Stomach (tissue), 9 donors: ENCODE data around the gene TSFM. TPM values are rescaled to one million over a fixed set of nuclear protein-coding genes. Genes with fewer than 3 reads are reported as not detected.

Source experiments
- DNase-seq, 2 donors: peaks; one replicate each; pipeline versions ENCODE4 v3.0.0 to v3.0.0-alpha.2; 2013 to 2019
- H3K27ac ChIP-seq, 5 donors: fragments of 200-600 bp in 4 of 5; sonication (generic) in 4 of 5; one replicate each; pipeline ENCODE4 v1.5.1; 2013 to 2019; ENCODE audit warnings: mild to moderate bottlenecking in 1 of 5, moderate library complexity in 1 of 5
- H3K27me3 ChIP-seq, 3 donors: fragments of 200-600 bp; sonication (generic); one replicate each; pipeline ENCODE4 v1.5.1; 2017 to 2019; ENCODE audit warnings: mixed run types in 1 of 3
- H3K36me3 ChIP-seq, 4 donors: fragments of 200-600 bp; sonication (generic); 1 replicate in 3 of 4; 2 replicates in 1 of 4; pipeline ENCODE4 v1.5.1; 2016 to 2019
- H3K4me1 ChIP-seq, 4 donors: fragments of 200-600 bp; sonication (generic); one replicate each; pipeline ENCODE4 v1.5.1; 2016 to 2019
- H3K4me3 ChIP-seq, 4 donors: fragments of 200-600 bp; sonication (generic) in 3 of 4; one replicate each; pipeline ENCODE4 v1.5.1; 2016 to 2019; ENCODE audit warnings: mild to moderate bottlenecking in 1 of 4
- H3K9me3 ChIP-seq, 4 donors: fragments of 200-600 bp; sonication (generic); one replicate each; pipeline ENCODE4 v1.5.1; 2016 to 2019
- EP300 ChIP-seq: sonication (generic); formaldehyde crosslinking; IDR thresholded peaks from one replicate; pipeline ENCODE4 v1.6.1; 2017; ENCODE audit warnings: antibody characterized with exemption
- POLR2A ChIP-seq, 4 donors: fragments of 450-650 bp; IDR thresholded peaks; one replicate each; pipeline ENCODE4 v1.6.1; 2016; ENCODE audit warnings: antibody characterized with exemption in 4 of 4, control low read depth in 2 of 4, mild to moderate bottlenecking in 1 of 4, moderate library complexity in 1 of 4
- POLR2AphosphoS5 ChIP-seq, 3 donors: sonication (generic); formaldehyde crosslinking; IDR thresholded peaks; one replicate each; pipeline ENCODE4 v1.6.1; 2016; ENCODE audit warnings: antibody characterized with exemption in 3 of 3
- WGBS, 5 donors: extraction: QIAGEN DNeasy Blood & Tissue Kit in 3 of 5; methylation state at CpG; one replicate each; pipeline versions ENCODE4 v1.1.5 to v1.1.7; 2013 to 2018; 5-methylcytosine and 5-hydroxymethylcytosine counted together
- intact Hi-C: fragments of 100-400 bp; cut with DNase I; formaldehyde crosslinking; loops from one replicate; pipeline ENCODE4 v1.15.1; 2023; ENCODE audit warnings: low total_unique reads
- polyA plus RNA-seq, 3 donors: library from polyadenylated mRNA; stranded (reverse); fragments of 200-250 nt; gene quantifications; one replicate each; pipeline ENCODE4 v1.2.3, GENCODE V29; 2013
- total RNA-seq, 5 donors: library from RNA; depleted of rRNA; stranded (reverse); fragments of >200 nt; gene quantifications; one replicate each; pipeline versions ENCODE4 v1.1.0 to v1.2.3, GENCODE V29; 2014 to 2016
- TF ChIP-seq, protein P1 (sequence below), 7 experiments: fragments of 450-650 bp in 4 of 7; fragments of 200-600 bp in 3 of 7; sonication (generic) in 3 of 7; IDR thresholded peaks; one replicate each; pipeline ENCODE4 v1.5.1; 2016 to 2019; ENCODE audit warnings: antibody characterized with exemption in 7 of 7, control low read depth in 2 of 7, mild to moderate bottlenecking in 1 of 7
- donor health status: healthy with polysubstance abuse.
- donor health status: Bipolar disorder and iron deficiency.
- donor health status: healthy.

The TSFM gene
- total and polyA plus RNA-seq, 8 donors, result 2.3 to 39.3 (median 13.5) TPM

DNA sequence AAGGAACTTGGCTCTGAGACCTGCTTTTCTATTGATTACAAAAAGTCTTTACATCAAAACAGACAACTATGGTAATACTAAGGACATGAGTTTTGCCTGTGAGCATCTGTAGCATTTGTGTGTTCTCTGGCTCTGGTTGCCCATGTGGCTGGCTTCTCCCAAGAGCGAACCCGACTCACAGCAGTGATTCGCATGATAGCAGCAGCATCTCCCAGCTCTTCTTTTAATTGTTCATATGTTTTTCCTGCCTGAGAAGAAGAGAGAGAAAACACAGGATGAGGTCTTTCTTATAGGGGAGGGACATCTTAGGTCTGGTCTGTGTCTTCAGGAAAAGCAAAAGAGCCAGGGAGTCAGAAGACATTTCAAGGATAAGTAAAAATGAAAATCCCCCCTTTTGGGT, 18.4 kb downstream of the TSFM start:
- TF ChIP-seq, protein P1, sequence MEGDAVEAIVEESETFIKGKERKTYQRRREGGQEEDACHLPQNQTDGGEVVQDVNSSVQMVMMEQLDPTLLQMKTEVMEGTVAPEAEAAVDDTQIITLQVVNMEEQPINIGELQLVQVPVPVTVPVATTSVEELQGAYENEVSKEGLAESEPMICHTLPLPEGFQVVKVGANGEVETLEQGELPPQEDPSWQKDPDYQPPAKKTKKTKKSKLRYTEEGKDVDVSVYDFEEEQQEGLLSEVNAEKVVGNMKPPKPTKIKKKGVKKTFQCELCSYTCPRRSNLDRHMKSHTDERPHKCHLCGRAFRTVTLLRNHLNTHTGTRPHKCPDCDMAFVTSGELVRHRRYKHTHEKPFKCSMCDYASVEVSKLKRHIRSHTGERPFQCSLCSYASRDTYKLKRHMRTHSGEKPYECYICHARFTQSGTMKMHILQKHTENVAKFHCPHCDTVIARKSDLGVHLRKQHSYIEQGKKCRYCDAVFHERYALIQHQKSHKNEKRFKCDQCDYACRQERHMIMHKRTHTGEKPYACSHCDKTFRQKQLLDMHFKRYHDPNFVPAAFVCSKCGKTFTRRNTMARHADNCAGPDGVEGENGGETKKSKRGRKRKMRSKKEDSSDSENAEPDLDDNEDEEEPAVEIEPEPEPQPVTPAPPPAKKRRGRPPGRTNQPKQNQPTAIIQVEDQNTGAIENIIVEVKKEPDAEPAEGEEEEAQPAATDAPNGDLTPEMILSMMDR (IDR thresholded peaks at IDR 0.05), result no peak
- TF ChIP-seq POLR2A (IDR thresholded peaks at IDR 0.05) (no peak), POLR2AphosphoS5 (IDR thresholded peaks at IDR 0.05) (no peak)
- H3K4me3 ChIP-seq, result no peak overlapping the region
- intact Hi-C loops, result no loop called here
- no peaks in the 10 kb centered on the region for H3K27me3 ChIP-seq
- 94 to 98% (median 97%) methylated on average over 3 of the region's 3 CpGs for WGBS, 5 donors
- H3K9me3 ChIP-seq, result no peaks in the 10 kb centered on the region
- H3K27ac ChIP-seq, result no peak overlapping the region
- peaks cover 0 to 8% (median 2%) of the 10 kb centered on the region in 4 donors for H3K4me1 ChIP-seq
- H3K36me3 ChIP-seq, result peaks cover 41 to 99% (median 92%) of the 10 kb centered on the region in 4 donors
- DNase-seq, result no peak

DNA sequence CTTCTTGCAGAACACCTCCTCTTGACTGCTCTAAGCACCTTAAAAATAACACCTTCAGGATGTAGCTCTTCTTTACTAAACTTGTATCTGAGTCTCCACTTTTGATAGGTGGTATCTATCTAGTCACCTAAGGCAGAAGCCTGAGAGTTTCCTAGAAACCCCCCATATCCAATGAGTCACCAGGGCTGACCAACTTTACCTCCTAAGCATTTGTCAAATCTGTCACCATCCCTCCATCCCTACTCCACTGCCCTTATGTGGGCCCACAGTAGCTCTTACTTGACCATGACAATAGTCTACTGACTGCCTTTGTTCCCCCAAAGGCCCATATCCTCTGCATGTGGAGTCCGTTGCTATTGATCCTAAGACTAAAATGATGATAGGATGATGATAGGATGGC, 20.0 kb downstream of the TSFM start:
- TF ChIP-seq POLR2A (IDR thresholded peaks at IDR 0.05), result no peak
- no peak for TF ChIP-seq POLR2AphosphoS5 (IDR thresholded peaks at IDR 0.05)
- no peak for TF ChIP-seq EP300
- TF ChIP-seq, protein P1 (IDR thresholded peaks at IDR 0.05), result no peak
- DNase-seq, result no peak
- H3K4me1 ChIP-seq, result peaks cover 0 to 8% (median 2%) of the 10 kb centered on the region in 4 donors
- peaks cover 43 to 99% (median 92%) of the 10 kb centered on the region in 4 donors for H3K36me3 ChIP-seq
- H3K27me3 ChIP-seq, result no peaks in the 10 kb centered on the region
- intact Hi-C loops, result no loop called here
- no peaks in the 10 kb centered on the region for H3K9me3 ChIP-seq
- H3K4me3 ChIP-seq, result no peak overlapping the region
- no peak overlapping the region for H3K27ac ChIP-seq
- 88 to 100% (median 94%) methylated on average over 1 of the region's 1 CpG for WGBS, 5 donors

- Histone ChIP-seq H3K27me3 (no peaks in the 10 kb centered on the region), H3K27ac (peak overlapping the region in 2 of 5 donors; percentile 3 to 27), H3K4me3 (no peak overlapping the region), H3K4me1 (peaks cover 0 to 8% (median 2%) of the 10 kb centered on the region in 4 donors), H3K36me3 (peaks cover 44 to 99% (median 93%) of the 10 kb centered on the region in 4 donors), H3K9me3 (no peaks in the 10 kb centered on the region)
- 34 to 49% (median 48%) methylated on average over 9 of the region's 9 CpGs for WGBS, 5 donors
- intact Hi-C loops, result no loop called here
- DNase-seq, result peak; percentile 61 to 62
- TF ChIP-seq POLR2A (IDR thresholded peaks at IDR 0.05), result no peak
- TF ChIP-seq EP300, result no peak
- TF ChIP-seq, protein P1 (IDR thresholded peaks at IDR 0.05), result peak in 5 of 7 experiments; percentile 49 to 88 (median 82)
- TF ChIP-seq POLR2AphosphoS5 (IDR thresholded peaks at IDR 0.05), result peak in 1 of 3 donors; percentile 38
These were observed 20.8 kb downstream of the TSFM start for GRCh38 chr12:57803319-57803893.

- TF ChIP-seq, protein P1 (IDR thresholded peaks at IDR 0.05), result no peak
- TF ChIP-seq EP300, result no peak
- TF ChIP-seq POLR2AphosphoS5 (IDR thresholded peaks at IDR 0.05), result no peak
- TF ChIP-seq POLR2A (IDR thresholded peaks at IDR 0.05), result no peak
- WGBS, 5 donors, result 92 to 97% (median 96%) methylated on average over 3 of the region's 3 CpGs
- intact Hi-C loops, result no loop called here
- H3K27ac ChIP-seq, result no peak overlapping the region
- peaks cover 0 to 16% (median 2%) of the 10 kb centered on the region in 4 donors for H3K4me1 ChIP-seq
- H3K36me3 ChIP-seq, result peaks cover 42 to 99% (median 93%) of the 10 kb centered on the region in 4 donors
- no peak overlapping the region for H3K4me3 ChIP-seq
- H3K9me3 ChIP-seq, result no peaks in the 10 kb centered on the region
- no peaks in the 10 kb centered on the region for H3K27me3 ChIP-seq
- no peak for DNase-seq
These were observed 24.1 kb downstream of the TSFM start for GRCh38 chr12:57806677-57807076.
